ENCODE measurements around the gene SLC2A9. TPM values are rescaled to one million over a fixed set of nuclear protein-coding genes. Genes with fewer than 3 reads are reported as not detected.

Gene SLC2A9
- total RNA-seq, 2 experiments from 2014 or later: 0.39 to 0.76 TPM

GRCh38 chr4:9969526-9970398, 51.5 kb downstream of the SLC2A9 start:
- ATAC-seq: peak; percentile 60
- Mint-ChIP-seq H3K36me3 (ENCODE audit: low read depth) (peaks cover 7% of the 10 kb centered on the region), H3K4me3 (no peak overlapping the region), H3K4me1 (peaks cover 5% of the 10 kb centered on the region), H3K27me3 (no peaks in the 10 kb centered on the region), H3K9me3 (ENCODE audit: low read depth) (peaks cover 3% of the 10 kb centered on the region), H3K27ac (no peak overlapping the region)
- DNase-seq: no peak
- ChIA-PET CTCF (no interaction called here), POLR2A (no interaction called here)
- intact Hi-C loops (cut with DNase I, micrococcal nuclease): no loop called here

GRCh38 chr4:9968472-9968871, 52.8 kb downstream of the SLC2A9 start:
- CTCF ChIA-PET: no interaction called here
- ATAC-seq: no peak
- no peaks in the 10 kb centered on the region for H3K27me3 Mint-ChIP-seq

GRCh38 chr4:9964879-9965278, 56.4 kb downstream of the SLC2A9 start:
- H3K9me3 Mint-ChIP-seq (ENCODE audit: low read depth): peaks cover 3% of the 10 kb centered on the region
- intact Hi-C loops (cut with DNase I, micrococcal nuclease): no loop called here
- H3K27me3 Mint-ChIP-seq: no peaks in the 10 kb centered on the region
- peaks cover 3% of the 10 kb centered on the region for H3K36me3 Mint-ChIP-seq (ENCODE audit: low read depth)
- CTCF ChIA-PET: no interaction called here
- no peak overlapping the region for H3K4me3 Mint-ChIP-seq
- DNase-seq: no peak
- no peak overlapping the region for H3K27ac Mint-ChIP-seq
- POLR2A ChIA-PET: no interaction called here
- peaks cover 5% of the 10 kb centered on the region for H3K4me1 Mint-ChIP-seq
- no peak for ATAC-seq

More at GRCh38 chr4:9968472-9968871, 52.8 kb downstream of the SLC2A9 start:
- Mint-ChIP-seq H3K9me3 (ENCODE audit: low read depth) (peaks cover 3% of the 10 kb centered on the region), H3K4me3 (no peak overlapping the region), H3K4me1 (peaks cover 5% of the 10 kb centered on the region), H3K27ac (no peak overlapping the region), H3K36me3 (ENCODE audit: low read depth) (peaks cover 7% of the 10 kb centered on the region)
- intact Hi-C loops (cut with DNase I, micrococcal nuclease): no loop called here
- DNase-seq: no peak
- POLR2A ChIA-PET: no interaction called here

- Mint-ChIP-seq H3K4me3 (no peak overlapping the region), H3K4me1 (no peaks in the 10 kb centered on the region), H3K27me3 (no peaks in the 10 kb centered on the region), H3K27ac (no peak overlapping the region), H3K9me3 (ENCODE audit: low read depth) (peaks cover 2% of the 10 kb centered on the region), H3K36me3 (ENCODE audit: low read depth) (no peaks in the 10 kb centered on the region)
- ATAC-seq (no peak), DNase-seq (no peak)
- ChIA-PET POLR2A (no interaction called here), CTCF (no interaction called here)
- intact Hi-C loops (cut with DNase I, micrococcal nuclease): no loop called here
These were observed 58.0 kb downstream of the SLC2A9 start for GRCh38 chr4:9963328-9963727.

- intact Hi-C loops (cut with DNase I, micrococcal nuclease): no loop called here
These were observed 58.5 kb downstream of the SLC2A9 start for GRCh38 chr4:9962611-9963314.

GRCh38 chr4:9954468-9954867, 66.8 kb downstream of the SLC2A9 start:
- Mint-ChIP-seq H3K27ac (no peak overlapping the region), H3K4me3 (no peak overlapping the region), H3K27me3 (no peaks in the 10 kb centered on the region), H3K4me1 (no peaks in the 10 kb centered on the region), H3K36me3 (ENCODE audit: low read depth) (peaks cover 4% of the 10 kb centered on the region), H3K9me3 (ENCODE audit: low read depth) (no peaks in the 10 kb centered on the region)
- ATAC-seq (no peak), DNase-seq (no peak)
- ChIA-PET POLR2A (no interaction called here), CTCF (no interaction called here)
- intact Hi-C loops (cut with DNase I, micrococcal nuclease): no loop called here

More at GRCh38 chr4:9962611-9963314, 58.5 kb downstream of the SLC2A9 start:
- H3K4me1 Mint-ChIP-seq: no peaks in the 10 kb centered on the region
- H3K9me3 Mint-ChIP-seq (ENCODE audit: low read depth): peaks cover 2% of the 10 kb centered on the region
- H3K27me3 Mint-ChIP-seq: no peaks in the 10 kb centered on the region
- no peak overlapping the region for H3K4me3 Mint-ChIP-seq
- POLR2A ChIA-PET: no interaction called here
- no peak overlapping the region for H3K27ac Mint-ChIP-seq
- H3K36me3 Mint-ChIP-seq (ENCODE audit: low read depth): peaks cover 2% of the 10 kb centered on the region
- CTCF ChIA-PET: no interaction called here
- DNase-seq (no peak), ATAC-seq (no peak)

GRCh38 chr4:9953089-9953488, 68.2 kb downstream of the SLC2A9 start:
- Mint-ChIP-seq H3K4me3 (no peak overlapping the region), H3K27ac (no peak overlapping the region), H3K27me3 (no peaks in the 10 kb centered on the region), H3K4me1 (no peaks in the 10 kb centered on the region), H3K9me3 (ENCODE audit: low read depth) (no peaks in the 10 kb centered on the region), H3K36me3 (ENCODE audit: low read depth) (peaks cover 2% of the 10 kb centered on the region)
- ChIA-PET POLR2A (no interaction called here), CTCF (interaction anchor here (0.6 to 1.2 kb wide), 3 partner anchors 192 to 508 kb away, joined by 3 read pairs; no protein-coding TSS in a partner anchor)
- ATAC-seq (no peak), DNase-seq (no peak)
- intact Hi-C loops (cut with DNase I, micrococcal nuclease): no loop called here

GRCh38 chr4:9952415-9952950, 68.8 kb downstream of the SLC2A9 start:
- ATAC-seq: no peak
- intact Hi-C loops (cut with DNase I, micrococcal nuclease): no loop called here
- no peak for DNase-seq
- Mint-ChIP-seq H3K27ac (no peak overlapping the region), H3K36me3 (ENCODE audit: low read depth) (peaks cover 1% of the 10 kb centered on the region), H3K4me1 (no peaks in the 10 kb centered on the region), H3K9me3 (ENCODE audit: low read depth) (no peaks in the 10 kb centered on the region), H3K4me3 (no peak overlapping the region), H3K27me3 (no peaks in the 10 kb centered on the region)
- CTCF ChIA-PET: interaction anchor here (0.6 to 1.2 kb wide), 3 partner anchors 192 to 509 kb away, joined by 3 read pairs; no protein-coding TSS in a partner anchor
- POLR2A ChIA-PET: no interaction called here

GRCh38 chr4:9949573-9949972, 71.7 kb downstream of the SLC2A9 start:
- Mint-ChIP-seq H3K27ac (no peak overlapping the region), H3K9me3 (ENCODE audit: low read depth) (no peaks in the 10 kb centered on the region), H3K36me3 (ENCODE audit: low read depth) (no peaks in the 10 kb centered on the region), H3K4me1 (no peaks in the 10 kb centered on the region), H3K4me3 (no peak overlapping the region), H3K27me3 (no peaks in the 10 kb centered on the region)
- POLR2A ChIA-PET: no interaction called here
- CTCF ChIA-PET: no interaction called here
- ATAC-seq: no peak
- DNase-seq: no peak
- intact Hi-C loops (cut with DNase I, micrococcal nuclease): no loop called here

- H3K36me3 Mint-ChIP-seq (ENCODE audit: low read depth): no peaks in the 10 kb centered on the region
- CTCF ChIA-PET: no interaction called here
- intact Hi-C loops (cut with DNase I, micrococcal nuclease): no loop called here
- H3K4me1 Mint-ChIP-seq: no peaks in the 10 kb centered on the region
- no peaks in the 10 kb centered on the region for H3K9me3 Mint-ChIP-seq (ENCODE audit: low read depth)
- H3K27me3 Mint-ChIP-seq: no peaks in the 10 kb centered on the region
- POLR2A ChIA-PET: no interaction called here
- no peak for DNase-seq
- no peak for ATAC-seq
- no peak overlapping the region for H3K27ac Mint-ChIP-seq
- no peak overlapping the region for H3K4me3 Mint-ChIP-seq
These were observed 73.9 kb downstream of the SLC2A9 start for GRCh38 chr4:9947168-9948062.

GRCh38 chr4:9946170-9946569, 75.1 kb downstream of the SLC2A9 start:
- Mint-ChIP-seq H3K4me1 (no peaks in the 10 kb centered on the region), H3K36me3 (ENCODE audit: low read depth) (no peaks in the 10 kb centered on the region), H3K27me3 (no peaks in the 10 kb centered on the region), H3K9me3 (ENCODE audit: low read depth) (no peaks in the 10 kb centered on the region), H3K4me3 (no peak overlapping the region), H3K27ac (no peak overlapping the region)
- DNase-seq (no peak), ATAC-seq (no peak)
- POLR2A ChIA-PET: no interaction called here
- intact Hi-C loops (cut with DNase I, micrococcal nuclease): no loop called here
- CTCF ChIA-PET: no interaction called here

Measured in activated CD4-positive, alpha-beta T cell treated with anti-CD3 and anti-CD28 coated beads for 36 hours (primary cell).